Heart left ventricle (tissue), 13 donors: Measurements from ENCODE around the gene CRADD.

Experiments
- CTCF ChIP-seq, 12 donors: fragments of 200-600 bp; sonication (generic) in 4 of 12; IDR thresholded peaks; one replicate each; pipeline versions ENCODE4 v1.5.0 to v1.8.0; 2018 to 2022; ENCODE audit warnings: antibody characterized with exemption in 12 of 12, mild to moderate bottlenecking in 5 of 12
- POLR2A ChIP-seq, 2 donors: fragments of 450-650 bp; IDR thresholded peaks; one replicate each; pipeline ENCODE4 v1.6.1; 2017; ENCODE audit warnings: antibody characterized with exemption in 2 of 2, mild to moderate bottlenecking in 2 of 2, moderate library complexity in 2 of 2
- donor health status: ischemic (EF 13 %, LVEDD 7.1; RV severe dilation, severe dysfunction).
- donor health status: DM: no; HTN: yes; CAD: no.
- donor health status: DM: no; HTN: no; CAD: no.
- donor health status: ischemic (EF 25% LVEDD 6.9; RV normal size, moderate dysfunction).
- donor health status: ischemic (EF 25% LVEDD 5.7; RV mildly dilated, moderate dysfunction).
- donor health status: ischemic (EF 35%, LVEDD 5.7; RV mildly dilated, moderate dysfunction).
- donor health status: nonischemic (EF 11% LVEDD 7.7; RV severe dilation, severe dysfunction).
- donor health status: DM: yes; HTN: yes; CAD: no.
- donor health status: PGD.
- donor health status: ischemic (EF 29% LVEDD 5.4; RV normal size, mild dysfunction).
- donor health status: nonischemic (EF 23%, LVEDD 6.1; RV moderate dilation, normal function).

GRCh38 chr12:93766796-93767523 is 89.8 kb downstream of the CRADD start:
- peak; percentile 38 to 81 (median 64) for TF ChIP-seq CTCF (IDR thresholded peaks at IDR 0.05)
- no peak for TF ChIP-seq POLR2A (IDR thresholded peaks at IDR 0.05)
